ENCODE measurements around the gene ACADS.

The ACADS gene

DNA sequence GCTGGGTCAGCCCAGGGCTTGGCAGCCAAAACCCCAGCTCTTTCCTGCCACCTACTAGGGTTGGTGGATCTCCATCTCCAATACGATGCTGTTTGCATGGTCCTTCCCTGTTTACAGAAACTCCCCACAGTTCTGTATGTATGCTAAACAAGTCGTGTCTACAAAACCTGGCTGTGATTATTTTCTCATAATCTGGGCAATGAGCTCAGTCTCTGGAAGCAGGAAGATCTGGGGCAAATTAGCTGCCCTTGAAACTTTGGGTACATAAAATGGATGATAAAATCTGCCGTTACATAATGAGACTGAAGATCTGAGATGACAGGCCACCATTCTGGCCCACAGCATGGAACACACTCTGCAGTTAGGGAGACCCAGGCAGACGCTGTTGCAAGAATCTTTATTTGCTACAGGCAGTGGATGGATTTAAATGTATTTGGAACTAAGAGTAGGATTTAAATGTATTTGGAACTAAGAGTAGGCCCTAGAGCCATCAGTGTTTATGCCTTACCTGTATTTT lies 31.7 kb downstream of the ACADS start:
- DNase-seq (ENCODE audit: low read depth) = no peak

DNA sequence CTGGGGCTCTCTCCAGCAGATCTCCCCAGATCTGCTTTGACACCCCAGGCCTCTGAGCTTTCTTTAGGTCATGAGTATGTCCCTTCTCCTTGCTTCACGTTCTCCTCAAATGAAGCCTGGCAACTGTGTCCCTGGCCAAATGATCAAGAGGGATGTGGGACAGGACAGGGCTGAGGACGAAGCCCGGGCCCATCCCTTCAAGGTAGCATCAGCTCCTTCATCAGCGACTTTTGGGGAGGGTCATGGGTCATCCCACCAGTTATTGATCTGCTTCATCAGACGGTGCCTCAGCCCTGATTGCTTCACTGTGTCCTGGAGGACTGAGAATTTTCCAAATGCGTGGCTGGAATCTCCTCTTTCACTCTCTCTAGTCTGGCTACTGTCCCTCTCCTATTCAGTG lies 32.3 kb downstream of the ACADS start:
- no peak for DNase-seq (ENCODE audit: low read depth)

DNA sequence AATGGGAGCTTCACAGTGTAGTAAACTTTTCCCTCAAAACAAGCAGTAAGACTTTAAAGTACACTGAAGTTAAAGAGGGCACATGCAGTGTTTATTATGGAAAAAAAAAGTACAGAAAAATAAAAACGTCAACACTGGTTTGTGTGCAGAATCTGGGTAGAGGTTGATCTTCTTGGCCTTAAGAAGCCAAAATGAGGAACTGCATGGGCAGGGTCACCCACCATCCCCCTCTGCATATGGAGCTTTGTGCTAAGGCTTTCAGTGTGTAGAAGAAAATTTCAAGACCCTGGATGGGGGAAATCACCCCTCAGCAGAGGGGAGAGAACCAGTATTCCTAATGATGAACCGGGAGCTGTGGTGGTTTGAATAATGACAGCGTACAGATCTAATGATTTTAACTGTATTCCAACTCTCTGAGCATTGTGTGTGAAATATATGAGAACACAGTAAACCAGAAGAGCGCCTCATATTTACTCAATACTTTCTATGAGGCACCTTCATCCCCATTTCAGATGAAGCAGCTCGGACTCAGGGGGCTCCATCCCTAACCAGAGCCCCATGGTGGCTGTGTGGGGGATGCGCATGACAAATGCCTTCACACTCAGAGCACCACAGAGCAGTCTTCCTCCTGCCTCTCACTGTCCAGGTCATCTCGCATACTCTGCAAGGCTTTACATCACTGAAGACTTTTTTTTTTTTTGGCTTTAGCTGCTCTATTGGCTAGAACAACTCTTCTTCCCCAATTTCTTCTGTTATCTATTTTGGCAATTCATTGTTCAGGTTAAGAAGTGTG lies 33.4 kb downstream of the ACADS start:
- no peak for DNase-seq (ENCODE audit: low read depth)

DNA sequence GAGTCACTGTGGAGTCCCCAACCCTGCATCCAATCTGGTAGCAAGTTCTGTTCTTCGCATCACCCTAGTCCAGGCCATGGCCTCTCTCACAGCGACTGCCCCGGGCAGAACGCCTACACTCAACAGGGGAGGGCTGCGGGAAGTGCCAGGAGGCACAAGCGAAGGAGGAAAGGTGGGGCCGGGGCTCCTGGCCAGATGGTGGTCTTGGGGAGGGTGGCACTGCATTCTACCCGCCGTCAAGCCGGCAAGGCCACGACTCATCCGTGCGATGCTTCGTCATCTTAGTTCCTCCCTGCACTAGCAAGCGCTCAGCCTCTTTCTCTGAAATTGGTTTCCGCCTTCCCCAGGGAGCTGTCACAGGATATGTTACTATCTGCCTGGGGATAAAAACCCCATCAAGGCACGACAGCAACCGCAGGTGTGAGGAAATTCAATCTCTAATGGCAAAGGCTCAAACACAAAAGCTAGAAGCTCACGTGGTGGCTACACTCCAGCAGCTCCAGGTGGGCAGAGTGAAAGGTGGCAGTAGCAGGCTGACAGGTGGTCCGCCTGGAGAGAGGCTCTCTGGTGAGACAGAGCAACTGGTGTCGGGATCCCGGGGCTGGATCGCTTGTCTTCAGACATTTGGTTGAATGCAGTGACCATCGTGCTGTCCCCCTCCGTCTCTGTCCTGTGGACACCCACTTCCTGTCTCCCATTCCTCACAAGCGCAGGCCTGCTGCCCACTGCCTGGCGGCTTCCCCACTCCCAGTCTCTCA lies 34.1 kb downstream of the ACADS start:
- DNase-seq (ENCODE audit: low read depth) = no peak

DNA sequence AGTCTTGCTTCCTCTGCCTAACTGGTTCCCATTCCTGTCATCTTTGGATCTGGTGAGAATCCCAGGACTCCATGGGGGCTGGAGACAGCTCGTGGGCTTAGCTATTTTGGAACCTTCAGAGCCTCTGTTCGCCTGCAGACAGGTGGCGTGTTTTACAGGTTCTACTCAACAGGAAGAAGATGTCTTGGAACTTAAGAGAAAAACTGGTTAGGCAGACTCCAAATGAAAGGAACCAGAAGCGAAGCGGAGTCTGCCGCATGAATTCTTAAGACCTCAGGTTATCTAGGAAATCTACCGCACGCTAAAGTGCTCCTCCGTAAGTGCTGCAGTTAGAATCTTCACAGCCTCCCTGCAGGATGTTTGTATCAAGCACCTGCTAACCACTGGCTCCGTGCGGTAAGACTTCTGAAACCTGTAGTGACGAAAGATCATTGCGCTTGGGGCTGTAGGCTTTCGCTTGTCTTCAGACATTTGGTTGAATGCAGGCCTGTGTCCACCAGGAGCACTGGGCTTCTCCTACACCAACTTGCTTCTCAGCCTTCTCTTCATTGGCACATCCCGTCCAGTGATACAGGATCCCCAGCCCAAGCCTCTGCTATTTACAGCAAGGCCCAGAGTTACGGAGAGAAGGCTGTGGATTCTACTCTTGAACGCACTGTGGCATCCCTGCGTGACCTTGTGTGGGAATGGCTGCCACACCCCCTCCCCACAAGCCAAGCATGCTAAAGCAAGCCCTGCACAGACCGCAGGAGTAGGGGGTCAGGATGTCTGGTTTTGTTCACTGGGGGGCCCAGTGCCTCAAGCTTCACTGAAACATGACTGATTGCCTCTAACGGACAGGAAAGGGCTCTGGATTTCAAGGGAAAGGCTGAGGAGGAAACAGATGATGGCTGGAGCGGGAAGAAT lies 35.0 kb downstream of the ACADS start:
- DNase-seq (ENCODE audit: low read depth) = no peak

DNA sequence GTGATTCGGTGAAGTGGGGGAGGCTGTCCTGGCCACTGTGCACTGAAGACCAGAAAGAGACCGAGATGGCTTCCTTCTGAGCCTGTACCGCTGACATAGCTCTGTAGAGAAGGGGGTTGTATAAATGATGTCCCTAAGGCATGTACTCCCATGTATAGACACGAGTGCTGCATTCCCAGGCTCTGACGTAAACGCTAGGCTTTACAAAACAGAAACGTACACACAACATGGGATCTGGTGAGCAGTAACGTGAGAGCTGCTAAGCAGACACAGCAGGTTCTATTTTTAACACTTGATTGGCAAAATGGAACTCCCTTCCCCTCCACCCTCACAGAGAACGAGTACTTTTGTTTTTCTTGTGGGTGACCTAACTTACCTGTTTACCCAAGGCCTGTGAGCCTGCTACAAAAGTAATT lies 35.9 kb downstream of the ACADS start:
- DNase-seq (ENCODE audit: low read depth) = no peak

DNA sequence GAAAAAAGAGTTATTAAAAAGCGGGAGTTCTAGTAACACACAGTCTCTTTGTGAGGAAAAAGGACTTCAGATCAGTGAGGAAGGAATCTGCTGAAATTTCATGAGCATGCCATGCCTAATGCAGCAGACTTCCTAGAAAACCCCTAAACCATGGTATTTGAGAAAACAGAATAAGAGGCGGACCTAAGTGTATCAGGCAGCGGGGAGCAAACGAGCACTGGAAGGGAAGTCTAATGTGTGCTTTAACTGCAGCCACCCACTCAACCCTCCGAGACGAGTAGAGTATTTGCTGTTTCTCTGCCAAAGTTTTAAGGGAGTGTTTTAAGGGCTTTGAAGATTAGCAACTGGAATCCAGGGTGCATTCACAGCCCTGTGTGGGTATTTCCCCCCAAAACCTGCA lies 36.5 kb downstream of the ACADS start:
- DNase-seq (ENCODE audit: low read depth) = no peak

DNA sequence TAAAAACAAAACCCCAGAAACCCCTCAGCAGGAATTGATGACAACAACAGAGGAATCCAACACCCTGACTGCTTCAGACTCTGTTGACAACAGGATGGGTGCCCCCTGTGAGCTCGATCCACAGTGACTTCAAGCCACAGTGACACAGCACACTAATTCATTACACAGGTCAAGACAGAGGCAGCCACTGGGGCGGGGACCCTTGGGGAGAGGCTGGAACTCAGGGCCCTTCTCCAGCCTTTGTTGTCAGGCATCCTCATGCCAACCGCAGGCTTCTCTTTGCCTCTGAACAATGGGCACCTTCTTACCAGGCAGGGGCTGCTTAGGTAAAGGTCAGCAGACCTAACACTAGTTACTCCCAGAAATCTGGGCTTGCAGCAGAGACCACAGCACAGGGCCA lies 37.6 kb downstream of the ACADS start:
- DNase-seq (ENCODE audit: low read depth) = no peak

DNA sequence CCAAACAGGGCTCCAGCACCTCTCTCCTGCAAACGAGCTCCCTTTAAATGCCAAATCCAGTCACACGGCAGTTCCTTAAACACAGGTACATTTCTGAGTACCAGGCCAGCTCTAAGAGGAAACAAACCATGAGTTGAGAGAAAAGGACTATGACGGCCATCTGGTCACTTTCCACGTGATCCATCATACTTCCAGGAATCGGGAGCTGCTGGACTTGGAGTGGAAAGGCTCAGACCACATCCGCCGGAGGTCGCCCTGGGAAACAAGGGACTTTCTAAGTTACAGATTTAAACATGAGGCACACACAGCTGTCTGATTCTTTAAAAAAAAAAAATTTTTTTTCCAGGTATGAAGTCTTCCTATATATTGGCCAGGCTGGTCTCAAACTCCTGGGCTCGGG lies 39.2 kb downstream of the ACADS start:
- no peak for DNase-seq (ENCODE audit: low read depth)

DNA sequence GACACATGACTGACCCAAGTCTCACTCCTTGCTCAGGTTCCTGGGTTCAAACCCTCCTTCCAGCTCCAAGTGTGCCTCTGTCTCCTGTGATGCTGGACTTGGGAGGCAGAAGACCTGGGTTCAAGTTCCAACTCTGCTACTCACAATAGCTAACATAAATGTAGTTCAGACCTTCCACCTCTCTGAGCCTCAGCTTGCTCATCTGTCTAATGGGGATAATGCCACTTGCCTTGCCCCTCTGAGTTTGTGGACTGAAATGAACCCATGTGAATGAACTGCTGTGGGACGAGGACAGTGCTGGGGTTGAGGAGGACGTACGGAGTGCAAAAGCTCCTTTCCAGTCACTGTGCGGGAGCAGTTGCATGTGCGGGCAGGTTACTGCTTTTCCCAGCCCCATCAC lies 40.9 kb downstream of the ACADS start:
- no peak for DNase-seq (ENCODE audit: low read depth)

DNA sequence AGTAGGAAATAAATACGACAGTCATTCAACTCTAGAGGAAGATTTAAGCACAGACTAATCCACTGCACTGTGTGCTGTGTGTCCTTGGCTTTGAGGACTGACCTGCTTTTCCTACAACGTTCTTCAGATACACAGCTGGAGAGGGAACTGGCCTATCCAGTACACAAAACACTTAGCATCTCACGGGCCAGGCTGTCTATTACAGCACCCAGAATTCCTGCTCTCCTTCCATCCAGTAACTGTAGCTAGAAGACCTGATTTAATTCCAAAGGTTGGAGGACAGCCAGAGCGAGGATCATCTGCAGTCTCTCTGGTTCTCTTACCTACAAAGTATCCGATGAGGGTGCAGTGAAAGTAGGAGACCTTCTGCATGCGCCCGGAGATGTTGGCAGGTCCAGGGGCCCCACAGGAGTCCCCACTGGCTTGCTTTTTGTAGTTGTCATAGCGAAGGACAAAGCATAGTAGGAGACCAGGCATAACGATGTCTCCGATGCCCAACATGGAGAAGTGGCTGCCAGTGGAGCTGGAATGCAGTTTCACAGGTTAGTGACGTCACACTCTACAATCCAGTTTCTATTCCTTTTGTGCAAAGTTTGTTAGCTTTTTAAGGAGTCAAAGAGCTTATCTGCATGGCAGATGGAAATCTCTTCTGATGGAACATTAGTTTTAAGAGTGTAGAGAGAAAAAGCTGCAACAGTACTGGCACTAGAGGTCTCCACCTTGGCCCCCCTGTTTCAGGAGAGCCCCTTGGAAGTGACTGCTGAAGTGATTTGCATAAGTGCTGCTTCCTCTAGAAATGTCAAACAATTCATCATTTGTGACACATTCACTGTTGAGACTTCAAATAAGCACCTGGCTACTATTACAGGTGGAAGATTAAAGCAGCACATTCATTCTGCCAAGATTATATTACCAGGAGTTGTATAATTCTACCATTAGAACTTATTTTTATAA lies 41.7 kb downstream of the ACADS start:
- no peak for DNase-seq (ENCODE audit: low read depth)

DNA sequence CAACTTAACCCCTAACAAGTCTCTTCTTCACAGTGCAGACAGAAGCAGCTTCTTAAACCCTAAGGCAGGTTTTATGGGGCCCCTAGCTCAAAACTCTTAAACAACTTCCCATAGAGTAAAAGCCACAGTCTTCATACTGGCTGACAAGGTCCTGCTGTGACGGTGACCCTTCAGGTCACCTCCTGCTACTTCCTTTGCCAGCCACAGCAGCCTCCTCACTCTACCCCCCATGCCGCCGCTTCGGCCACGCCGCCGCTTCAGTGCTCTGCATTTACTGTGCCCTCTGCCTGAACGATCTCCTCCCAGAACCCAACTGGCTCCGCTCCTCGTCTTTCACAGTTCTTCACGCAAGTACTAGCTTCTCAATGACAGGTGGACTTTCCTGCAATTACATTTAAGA lies 45.5 kb downstream of the ACADS start:
- DNase-seq (ENCODE audit: low read depth) = no peak

DNA sequence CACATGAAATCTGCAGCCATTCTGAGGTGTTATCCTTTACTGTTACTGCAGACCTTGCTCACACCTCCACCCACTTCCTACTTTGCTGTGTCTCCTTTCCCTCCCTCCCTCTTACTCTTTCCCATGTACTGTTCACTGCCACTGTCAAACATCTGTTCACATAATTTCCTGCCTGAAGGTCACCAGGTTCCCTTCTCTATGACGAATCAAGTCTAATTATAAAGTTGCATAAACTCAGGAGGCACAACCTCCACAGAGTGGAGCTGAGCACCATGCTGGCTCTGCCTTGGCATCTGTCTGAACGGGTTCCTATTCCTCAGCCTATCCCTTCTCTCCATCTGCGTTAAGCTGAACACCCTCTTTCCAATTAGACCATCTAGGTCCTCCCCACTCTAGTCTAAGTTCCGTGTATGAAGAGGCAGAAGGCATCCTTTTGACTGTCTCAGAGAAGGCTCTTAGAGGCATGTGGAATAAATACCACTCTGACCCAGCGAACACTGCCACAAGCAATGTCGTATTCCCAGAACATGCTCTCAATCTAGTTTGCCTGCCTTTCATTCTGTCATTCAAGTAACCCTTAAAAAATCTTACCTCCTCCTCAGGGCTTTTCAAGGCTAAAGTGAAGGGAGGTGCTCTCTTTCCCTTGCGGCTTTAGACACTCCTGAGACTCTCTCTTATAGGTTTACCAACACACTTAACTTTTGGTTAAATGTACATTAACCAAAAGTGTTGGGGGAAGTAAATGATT lies 48.7 kb downstream of the ACADS start:
- no peak for DNase-seq (ENCODE audit: low read depth)

DNA sequence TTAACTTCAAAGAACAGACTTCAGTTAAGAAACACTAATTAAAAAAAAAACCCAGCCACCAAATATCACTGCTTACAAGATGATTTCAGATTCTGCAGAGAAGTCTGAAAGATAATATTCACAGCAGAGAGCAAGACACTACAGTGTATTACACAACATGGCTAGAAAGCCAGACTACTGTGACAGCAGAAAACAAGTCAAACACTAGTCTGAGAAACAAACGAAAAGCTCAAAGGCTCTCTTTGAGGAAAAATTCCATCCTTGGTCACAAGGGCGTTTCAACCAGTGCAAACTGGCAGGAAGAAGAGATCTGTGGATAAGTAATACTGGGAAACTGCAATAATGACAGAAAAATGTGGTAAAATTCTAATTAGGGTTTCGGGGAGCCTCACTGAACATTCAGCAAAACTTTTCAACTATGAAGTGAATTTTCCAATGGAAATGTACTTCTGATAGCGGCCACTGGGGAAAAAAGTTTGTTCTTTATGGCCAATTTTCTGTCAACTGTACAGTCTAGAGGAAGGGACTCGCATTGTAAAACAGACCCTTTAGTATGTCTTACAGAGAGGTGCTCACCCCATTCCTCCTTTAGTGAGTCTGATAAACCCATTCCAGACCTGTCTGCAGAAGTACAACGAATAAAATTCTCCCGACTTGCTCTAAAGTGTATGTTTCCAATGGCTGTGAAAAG lies 50.4 kb downstream of the ACADS start:
- DNase-seq (ENCODE audit: low read depth) = no peak

DNA sequence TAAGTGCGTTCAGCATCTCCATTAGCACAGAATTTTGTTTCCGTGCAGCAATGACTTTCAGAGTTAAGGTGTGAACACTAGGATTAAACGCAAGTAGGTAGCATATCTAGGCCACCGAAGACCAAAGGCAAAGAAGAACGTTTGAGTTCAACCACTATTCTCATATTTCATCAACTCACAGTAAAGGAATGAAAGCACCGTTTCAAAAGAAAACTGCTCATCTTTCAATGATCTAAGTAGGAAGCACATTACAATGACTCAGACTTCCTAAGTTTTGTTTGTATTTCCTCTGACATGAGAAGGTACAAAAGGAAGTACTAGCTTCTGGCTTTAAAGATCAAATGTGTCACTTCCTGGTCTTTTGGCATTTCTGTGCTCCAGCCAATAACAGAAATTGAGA lies 57.6 kb downstream of the ACADS start:
- DNase-seq (ENCODE audit: low read depth) = peak; percentile 80

DNA sequence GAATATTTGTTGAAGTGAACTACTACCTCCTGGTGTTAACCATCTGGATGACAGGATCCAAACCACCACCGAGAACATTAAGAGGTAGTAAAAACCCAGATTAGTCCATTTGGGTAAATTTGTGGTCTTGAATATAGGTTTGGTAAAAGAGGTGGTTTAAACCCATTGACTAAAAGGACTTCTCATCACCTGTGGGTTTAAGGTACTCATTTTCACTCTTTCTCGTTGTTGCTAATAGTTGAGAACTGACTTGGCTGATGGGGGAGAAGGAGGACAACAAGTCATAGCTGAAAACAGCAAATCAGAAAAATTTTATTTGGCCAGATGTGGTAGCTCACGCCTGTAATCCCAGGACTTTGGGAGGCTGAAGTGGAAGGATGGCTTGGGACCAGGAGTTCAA lies 59.2 kb downstream of the ACADS start:
- DNase-seq (ENCODE audit: low read depth) = no peak

DNA sequence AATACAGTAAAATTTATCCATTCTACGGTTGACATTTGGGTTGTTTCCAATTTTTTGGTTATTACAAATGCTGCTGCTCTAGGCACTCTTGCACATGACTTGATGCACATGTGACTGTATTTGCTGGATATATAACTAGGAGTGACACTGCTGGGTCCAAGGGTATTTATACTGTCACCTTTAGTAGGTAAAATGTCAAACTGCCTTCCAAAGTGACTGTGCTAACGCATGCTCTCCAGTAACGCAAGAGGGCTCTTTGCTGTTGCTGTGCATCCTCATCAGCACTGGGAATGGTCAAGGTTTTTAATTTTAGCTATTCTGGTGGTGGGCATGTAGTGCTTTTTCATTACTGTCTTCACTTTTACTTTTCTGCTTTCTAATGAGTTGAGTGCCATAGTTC lies 62.3 kb downstream of the ACADS start:
- DNase-seq (ENCODE audit: low read depth) = no peak

Data from HS-5 (cell line).